Stimulated activated CD8-positive, alpha-beta memory T cell treated with anti-CD3 and anti-CD28 coated beads, Interleukin-2, amount 100 ng/mL, for 1 hour (primary cell): ENCODE data around the gene LINC01488.

Experiments used
- DNase-seq, 2 donors: peaks; one replicate each; pipeline ENCODE4 v3.0.0-alpha.2; 2020; ENCODE audit warnings: low read depth in 2 of 2

The LINC01488 gene

DNA sequence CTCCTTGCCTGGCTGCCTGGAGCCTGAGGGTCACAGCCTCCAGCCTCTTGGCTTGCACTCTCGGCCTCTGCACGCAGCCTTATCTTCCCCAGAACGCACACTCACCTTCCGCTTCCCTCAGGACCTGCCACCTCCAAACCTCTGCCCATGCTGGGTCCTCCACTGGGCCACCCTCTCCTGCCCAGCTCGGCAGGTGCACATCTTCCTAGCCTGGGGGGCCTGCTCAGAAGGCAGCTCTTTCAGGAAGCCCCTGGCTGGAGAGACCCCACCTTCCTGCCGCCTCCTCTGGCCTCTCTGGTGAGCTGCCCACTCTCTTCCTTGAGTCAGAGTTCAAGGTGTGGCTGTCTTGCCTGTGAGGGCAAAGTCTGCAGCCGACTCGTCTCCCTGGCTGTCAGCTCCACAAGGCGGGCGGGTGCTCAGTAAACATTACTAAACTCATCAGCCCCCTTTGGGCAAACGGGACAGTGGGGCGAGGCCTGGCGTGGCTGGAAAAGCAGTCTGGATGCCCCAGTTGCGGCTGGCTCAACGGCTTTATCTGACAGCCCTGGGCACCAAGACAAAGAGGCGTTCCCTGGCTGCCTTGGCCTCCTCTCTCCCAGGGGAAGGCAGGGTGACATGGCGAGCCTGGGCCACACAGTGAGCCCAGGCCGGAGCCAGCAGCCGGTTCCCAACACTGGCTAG, 1.7 kb upstream of the LINC01488 start:
- no peak for DNase-seq

DNA sequence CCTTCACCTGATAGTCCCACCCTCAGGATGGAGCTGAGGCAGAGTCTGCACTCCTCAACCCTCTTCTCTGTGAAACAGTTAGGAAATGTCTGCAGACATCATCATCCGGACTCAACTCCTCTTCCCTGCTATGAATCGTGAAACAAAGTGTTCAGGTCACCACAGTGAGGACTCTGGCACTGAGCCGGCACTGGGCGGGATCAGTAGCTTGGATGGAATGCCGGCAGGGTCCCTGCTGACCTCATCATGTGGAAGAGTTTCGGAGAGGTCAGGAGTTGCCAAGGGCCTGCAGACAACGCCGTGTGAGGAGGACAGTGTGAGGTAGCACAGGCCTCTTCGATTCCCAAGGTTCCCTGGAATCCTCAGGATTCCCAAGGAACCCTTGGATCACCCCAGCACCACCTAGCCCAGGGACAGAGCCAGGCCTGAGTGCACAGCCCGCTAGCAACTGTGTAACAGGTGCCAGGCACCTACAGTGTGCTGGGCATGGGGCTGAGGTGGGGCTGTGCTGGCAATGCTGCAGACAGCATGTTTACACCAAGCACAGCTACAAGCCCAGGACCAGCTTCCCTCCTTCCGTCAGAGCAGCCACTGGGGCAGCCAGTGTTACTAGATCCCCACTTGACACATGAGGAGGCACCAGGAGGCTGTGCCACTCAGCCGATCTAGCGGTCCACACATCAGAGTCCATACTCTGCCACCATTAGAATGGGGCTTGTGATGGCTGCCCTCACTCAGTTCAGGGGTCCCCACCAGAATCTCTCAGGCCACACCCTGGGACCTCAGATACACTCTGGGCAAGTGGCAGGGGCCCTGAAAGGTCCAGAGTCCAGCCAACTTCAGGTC, 693 bp upstream of the LINC01488 start:
- no peak for DNase-seq

DNA sequence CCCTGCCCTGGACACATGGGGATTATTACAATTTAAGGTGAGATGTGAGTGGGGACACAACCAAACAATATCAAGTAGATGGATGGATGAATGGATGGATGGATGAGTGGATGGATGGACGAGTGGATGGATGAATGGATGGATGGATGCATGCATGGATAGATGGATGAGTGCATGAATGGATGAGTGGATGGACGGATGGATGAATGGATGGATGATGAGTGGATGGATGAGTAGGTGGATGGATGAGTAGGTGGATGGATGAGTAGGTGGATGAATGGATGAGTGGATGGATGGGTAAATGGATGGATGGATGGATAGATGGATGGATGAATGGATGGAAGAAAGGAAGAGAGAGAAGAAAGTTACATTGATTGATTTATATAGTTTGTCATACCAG, 859 bp downstream of the LINC01488 start:
- DNase-seq: no peak

DNA sequence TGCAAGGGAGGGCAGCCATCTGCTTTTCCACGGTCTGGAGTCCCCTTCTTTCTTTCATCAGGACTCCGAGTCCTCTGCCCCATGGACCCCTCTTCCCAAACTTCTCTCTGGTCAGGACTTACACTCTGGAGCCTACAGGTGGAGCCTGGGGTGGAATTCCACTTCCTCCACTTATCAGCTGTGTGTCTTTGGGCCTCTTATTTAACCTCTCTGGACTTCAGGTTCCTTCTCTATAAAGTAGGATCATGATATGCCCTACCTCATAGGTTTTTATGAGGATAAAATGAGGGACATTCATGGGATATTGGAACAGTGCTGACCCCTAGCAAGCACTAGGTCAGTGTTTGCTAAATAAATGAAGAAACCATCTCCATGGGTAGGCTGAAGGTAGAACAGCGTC, 1.7 kb downstream of the LINC01488 start:
- no peak for DNase-seq

DNA sequence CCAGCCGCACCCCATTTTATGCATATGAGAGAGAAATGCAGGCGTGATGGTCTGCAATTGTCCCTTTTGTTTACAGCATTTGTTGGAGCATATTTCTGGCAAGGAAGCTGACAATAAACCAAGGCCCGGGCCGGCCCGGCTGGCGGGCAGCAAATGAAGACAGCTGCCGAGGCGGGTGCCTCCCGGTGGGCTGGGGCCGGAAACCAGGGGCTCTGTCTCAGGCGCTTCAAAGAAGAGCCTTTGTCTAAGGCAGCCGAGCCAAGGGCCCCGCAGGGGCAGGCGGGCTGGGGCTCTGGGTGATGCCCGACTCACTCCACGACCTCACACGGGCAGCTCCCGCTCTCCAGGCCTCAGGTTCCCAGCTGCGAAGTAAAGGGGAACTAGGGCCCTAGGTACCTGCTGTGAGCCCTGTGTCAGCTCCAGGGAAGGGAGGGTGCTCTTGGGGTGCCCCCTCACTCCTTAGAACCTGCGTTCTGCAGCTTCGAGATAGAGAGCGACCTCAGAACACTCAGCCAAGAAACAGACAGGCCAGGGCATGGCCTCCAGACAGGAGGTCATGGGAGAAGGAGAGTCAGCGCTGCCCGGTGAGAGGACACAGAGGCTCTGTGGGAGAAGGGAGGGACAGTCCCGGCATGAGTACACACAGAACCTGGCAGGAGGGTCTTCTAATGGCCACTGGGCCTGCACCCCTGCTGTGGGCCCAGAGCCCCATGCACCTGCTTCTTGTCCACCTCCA, 2.4 kb downstream of the LINC01488 start:
- DNase-seq: no peak

DNA sequence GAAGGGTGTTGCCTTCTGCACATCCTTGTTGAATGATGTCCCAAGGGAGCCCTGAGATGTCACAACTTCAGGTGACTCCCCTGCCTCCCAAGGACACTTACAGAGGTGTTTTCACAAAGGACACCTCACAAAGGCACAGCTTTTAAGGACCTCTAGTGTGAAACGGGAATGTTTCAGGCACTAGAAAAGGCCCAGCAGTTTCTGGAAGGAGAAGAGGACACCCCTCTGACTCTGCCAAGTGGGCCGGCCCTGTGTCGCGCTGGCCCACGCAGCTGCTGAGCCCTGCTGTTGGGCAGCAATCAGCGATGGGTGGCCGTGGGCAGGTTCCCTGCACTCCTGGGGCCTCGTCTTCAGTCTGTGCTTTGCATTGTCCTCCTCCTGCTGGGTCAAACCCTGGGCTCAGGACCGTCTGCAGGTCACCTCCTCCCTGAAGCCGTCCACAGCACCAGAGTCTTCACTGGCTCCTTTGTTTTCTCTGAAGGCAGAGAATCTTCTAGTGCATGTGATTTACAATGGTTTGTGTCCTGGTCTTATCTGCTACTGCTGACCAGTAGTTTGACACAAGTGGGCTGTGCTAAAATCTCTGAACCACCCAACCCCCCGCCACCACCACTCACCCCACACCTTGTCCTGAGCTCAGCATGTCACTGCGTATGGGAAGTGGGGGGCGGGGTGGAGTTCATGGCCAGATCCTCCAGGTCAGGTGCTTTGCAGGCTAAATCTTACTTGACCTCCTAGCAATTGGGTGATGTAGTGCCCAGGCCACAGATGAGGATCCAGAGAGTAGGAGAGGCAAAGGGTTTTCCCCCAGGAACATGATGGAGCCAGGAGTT, 3.2 kb downstream of the LINC01488 start:
- no peak for DNase-seq

DNA sequence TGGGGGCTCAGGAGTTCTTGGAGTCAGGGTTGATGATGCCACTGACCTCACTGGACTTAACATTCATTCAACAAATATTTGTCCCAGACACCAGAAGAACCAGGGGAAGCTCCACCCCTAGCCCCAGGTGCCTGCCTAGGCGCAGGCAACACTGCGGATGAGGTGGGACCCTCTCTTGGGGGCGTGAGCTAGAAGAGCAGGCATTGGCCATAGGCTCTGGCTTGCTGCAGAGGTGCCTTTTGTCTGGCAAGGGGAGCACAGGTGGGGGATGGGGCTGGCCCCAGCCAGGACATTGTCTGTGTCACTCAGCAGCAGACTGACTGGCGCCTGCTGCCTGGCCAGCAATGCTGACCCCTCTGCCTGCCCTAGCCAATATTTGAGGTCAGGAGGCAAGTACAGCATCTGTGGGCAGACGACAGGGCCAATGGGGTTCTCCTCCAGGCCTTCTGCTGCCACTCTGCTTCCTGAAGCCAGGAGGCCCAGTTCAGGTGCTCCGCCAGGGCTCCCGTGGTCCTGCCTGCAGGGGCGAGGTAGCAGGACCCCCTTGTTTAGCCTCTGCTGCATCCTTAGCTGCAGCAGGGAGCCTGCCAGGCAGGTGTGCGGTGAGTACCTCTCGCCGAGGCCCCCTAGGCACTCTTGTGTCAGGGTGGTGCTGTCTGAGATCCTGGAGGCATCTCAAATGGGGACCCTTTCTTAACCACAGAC, 4.0 kb downstream of the LINC01488 start:
- DNase-seq: no peak

DNA sequence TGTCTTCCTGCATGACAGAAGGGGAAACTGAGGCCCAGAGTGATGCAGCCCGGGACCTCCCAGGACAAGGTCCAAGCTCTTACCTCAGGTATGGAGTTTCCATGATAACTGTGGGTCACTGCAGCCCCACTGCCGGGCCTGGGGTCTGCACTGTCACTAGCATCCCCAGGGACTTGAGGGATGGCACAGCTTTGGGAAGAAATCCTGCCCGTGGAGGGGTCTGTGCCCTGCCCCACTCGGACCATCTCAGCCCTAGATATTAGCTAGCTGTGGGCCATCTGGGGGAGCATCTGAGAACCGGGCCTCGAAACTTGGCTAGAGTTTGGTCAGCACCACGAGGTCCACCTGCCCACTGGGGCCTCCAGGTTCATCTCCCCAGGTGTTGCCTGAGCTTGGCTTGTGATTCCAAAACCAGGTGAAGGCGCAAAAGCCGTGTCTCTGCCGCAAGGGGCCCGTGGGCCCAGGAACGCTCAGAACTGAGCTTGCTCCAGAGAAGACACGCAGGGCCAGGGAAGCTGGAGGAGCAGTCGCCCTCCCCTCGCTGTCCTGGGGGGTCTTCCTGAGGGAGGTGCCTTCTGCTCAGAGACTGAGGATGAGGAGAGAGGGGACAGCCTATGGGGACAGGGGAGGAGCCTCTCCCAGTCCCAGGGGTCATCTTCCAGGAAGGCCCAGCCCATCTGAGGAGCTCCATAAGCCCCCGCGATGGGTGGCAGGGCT, 4.8 kb downstream of the LINC01488 start:
- DNase-seq: no peak

DNA sequence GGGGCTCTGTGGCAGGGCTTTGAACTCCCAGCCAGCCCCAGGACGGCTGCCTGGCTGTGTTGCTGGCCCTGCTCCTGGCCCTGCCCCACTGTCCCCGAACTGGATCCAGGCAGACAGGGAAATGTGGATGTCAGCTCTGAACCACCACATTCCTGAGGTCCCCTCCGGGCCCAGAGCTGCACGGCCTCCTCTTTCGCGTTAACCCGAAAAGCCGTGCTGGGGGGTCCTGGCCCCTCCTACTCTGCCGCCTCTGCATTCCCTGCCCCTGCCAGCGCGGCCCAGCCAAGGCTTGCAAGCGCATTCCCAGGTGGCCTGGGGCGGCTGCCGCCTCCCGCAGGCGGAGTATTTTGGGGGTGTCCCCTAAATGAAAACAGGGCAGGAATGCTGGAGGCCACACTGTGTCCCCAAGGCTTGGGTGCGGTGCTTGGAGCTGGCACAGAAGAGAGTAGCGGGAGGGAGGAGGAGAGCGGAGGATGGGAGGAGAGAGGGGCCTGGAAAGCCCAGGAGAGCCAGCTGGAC, 5.4 kb downstream of the LINC01488 start:
- no peak for DNase-seq

DNA sequence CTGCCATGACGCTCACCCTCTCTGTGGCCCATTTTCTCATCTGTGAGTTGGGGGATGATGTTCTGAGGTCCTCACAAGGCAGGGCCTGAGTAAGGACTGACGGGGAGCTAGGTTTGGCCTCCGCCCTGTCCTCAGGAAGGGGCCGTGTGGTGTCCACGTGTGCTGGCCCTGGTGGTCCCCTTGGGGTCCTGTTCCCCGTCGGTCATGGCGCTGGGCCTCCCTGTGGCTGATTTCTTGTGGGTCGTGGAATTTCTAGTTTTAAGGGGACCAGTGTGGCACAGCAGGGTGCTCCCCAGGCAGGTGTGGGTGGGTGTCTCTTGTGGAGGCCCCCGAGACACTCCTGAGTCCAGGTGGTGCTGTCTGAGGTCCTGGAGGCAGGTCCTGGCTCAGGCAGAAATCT, 5.9 kb downstream of the LINC01488 start:
- no peak for DNase-seq

DNA sequence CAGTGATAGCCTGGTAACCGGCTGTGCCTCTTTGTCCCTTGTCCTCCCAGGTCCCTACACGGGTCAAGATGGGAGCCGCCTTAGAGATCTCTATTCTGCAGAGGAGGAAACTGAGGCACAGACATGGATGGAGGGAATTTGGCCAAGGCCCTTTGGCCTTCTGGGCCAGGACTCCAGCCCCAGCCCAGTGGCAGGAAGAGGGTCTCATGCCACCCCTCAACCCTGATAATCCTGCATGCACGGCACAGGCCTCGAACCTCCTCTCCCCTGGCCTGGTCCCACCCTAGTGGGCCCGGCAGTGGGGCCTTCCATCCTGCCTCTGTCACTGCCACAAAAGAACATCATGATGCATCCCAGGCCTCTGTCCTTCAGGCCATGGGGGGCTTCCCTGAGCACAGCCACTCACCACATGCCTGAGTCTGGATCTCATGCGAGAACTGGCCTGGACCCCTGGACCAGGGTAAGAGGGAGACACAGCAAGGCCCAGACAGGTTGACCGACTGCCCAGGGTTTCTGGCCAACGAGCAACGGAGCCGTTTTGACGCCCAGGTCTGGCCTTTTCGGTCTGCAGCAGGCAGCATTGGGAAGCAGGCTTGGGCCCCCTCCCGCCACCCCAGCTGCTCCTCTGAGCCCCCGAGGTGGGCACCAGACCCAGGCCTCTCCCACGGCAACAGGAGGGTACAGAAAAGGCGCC, 6.5 kb downstream of the LINC01488 start:
- no peak for DNase-seq

DNA sequence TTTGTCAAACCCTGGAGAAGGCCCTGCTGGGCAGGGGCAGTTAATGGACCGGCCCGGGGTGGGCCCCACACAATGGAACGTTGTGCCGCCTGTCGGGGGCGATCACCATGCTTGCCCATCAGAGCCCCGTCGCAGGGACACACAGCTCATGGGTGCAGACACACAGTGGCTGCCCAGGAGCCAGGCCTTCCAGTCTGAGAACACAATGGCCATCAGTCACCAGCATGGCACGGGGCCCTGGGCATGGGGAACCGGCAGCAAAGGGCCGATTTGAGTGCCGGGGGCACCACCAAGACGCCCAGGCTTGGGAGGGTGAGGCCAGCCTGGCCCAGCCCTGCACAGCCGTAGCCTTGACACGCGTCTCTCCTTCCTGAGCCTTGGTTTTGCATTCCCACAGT, 7.1 kb downstream of the LINC01488 start:
- no peak for DNase-seq

DNA sequence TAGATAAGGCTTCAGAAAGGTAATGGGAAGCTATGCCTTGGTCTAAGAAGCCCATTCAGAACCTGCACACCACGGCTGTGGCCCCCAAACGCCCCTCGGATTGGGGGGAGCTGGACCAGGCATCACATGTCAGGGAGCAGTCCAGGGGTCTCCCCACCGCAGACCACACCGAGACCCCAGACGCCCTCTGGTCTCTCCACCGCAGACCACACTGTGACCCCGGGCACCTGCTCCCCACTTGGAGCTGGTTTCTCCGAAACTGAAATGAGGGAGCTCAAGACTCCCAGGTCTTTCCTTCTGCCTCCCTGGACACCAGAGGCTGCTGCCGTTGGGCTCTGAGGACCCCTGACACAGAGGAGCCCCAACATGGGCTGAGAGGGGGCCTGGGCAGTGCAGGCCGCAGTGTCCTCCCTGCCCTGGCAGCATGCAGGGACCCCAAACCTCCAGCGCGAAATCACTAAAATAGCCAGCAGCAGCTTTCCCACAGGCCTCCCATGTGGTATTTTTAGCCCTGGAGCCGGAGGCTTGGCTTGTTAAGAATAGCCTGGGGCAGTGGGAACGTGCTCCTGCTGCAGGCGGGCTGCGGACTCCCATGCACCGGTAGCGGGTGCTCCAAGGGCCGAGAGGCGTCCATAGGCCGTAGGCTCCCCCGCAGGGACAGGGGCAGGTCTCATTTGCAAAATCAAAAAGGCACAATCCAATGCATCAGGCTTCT, 7.7 kb downstream of the LINC01488 start:
- DNase-seq: no peak

DNA sequence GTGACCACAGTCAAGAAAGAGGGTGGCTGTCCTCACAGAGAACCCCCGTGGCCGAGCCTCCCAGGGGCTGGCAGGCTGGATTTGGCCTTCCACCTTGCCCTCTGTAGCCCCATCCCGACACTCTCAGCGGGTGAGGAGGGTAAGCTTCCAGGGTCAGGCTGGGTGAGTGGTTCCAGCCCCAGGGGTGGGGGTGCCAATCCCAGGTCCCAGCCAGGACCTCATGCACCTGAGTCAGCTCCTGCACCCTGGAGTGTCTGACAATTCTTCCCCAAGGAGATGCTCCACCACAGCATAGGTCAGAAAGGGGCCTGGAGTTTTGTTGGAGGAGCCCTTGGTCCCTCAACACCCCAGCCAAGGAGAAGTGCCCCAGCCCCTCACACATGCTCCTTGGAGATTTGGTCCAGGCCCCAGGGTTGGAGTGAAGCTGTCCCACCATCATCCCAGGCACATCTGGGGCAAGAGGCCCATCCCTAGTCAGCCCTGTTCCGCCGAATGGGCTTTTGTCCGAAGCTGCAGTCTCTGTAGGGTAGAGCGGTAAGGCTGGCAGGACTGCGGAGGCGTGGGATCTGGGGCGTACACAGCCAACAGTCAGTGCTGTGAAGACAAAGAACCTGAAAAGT, 8.4 kb downstream of the LINC01488 start:
- DNase-seq: no peak

DNA sequence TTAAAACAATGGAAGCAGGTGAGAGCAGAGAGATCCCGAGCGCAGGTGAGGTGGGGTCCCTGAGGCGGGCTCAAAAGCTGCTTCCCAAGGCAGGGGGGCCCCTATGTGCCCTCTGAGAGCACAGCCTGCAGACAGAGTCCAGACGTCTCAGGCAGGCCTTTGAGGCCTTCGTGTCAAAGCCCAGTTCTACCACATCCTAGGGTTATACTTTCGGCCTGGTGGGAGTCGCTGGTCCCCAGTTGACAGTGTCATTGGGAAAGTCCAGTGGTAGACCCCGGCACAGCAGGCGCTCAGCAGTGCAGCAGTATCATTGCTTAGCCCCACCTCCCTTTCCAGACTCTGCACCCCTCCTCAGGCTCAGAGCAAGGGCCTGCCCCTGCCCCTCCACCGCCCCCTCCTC, 9.1 kb downstream of the LINC01488 start:
- DNase-seq: no peak

DNA sequence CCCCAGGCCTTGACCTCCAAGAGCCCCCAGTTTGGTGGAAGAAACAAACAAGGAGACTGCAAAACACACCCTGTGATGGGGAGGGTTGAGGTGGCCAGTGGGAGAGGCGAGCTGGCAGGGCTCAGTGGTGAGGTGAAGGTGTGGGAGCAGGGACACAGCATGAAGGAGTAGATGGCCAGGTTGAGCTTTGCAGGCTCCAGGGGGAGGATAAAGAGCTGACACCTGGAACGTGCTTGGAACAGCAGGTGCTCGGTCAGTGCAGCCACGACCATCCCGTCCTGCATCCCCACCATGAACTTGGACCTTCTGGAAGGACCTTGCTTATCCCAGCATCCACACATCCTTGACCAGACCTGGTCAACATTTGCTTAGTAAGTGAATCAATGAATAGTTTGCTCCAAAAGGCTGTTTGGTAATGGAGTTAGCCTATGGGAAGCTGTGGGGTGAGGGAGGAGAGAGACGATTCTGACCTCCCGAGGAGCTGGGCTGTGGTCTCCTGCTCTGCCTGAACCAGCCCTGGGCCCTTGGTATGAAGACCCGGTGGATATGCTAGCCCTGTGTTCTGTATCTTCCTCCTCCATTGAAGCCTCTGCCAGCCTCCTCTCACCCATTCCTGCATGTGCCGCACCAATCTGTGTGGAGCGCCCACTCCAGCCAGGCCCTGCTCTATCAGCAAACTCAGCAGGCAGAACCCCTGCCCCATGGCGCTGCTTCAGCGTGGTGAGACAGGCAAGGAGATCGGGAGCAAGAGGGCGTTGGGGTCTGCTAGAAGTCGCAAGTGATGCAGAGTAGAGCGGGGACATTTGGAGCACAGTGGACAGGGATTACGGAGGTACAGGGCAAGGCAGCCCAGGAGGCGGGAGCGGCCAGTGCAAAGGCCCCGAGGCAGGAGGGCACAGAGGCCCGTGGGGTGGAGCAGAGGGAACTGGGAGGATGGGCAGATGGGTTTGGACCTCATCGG, 9.9 kb downstream of the LINC01488 start:
- no peak for DNase-seq
